HG03060 (cell line): ENCODE data around the gene PAIP1.
"Not testable (repeated sequence)": the region's sequence is repeated elsewhere in the genome, so short reads cannot be mapped to it uniquely, and the experiment has no call there.

Source experiments
- ATAC-seq: cut with Tn5 transposase; IDR thresholded peaks from one replicate; pipeline ENCODE4 v1.9.1; 2021; ENCODE audit warnings: low read depth, moderate number of reproducible peaks; ENCODE audit not compliant: unreplicated experiment

PAIP1 gene, protein sequence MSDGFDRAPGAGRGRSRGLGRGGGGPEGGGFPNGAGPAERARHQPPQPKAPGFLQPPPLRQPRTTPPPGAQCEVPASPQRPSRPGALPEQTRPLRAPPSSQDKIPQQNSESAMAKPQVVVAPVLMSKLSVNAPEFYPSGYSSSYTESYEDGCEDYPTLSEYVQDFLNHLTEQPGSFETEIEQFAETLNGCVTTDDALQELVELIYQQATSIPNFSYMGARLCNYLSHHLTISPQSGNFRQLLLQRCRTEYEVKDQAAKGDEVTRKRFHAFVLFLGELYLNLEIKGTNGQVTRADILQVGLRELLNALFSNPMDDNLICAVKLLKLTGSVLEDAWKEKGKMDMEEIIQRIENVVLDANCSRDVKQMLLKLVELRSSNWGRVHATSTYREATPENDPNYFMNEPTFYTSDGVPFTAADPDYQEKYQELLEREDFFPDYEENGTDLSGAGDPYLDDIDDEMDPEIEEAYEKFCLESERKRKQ

DNA sequence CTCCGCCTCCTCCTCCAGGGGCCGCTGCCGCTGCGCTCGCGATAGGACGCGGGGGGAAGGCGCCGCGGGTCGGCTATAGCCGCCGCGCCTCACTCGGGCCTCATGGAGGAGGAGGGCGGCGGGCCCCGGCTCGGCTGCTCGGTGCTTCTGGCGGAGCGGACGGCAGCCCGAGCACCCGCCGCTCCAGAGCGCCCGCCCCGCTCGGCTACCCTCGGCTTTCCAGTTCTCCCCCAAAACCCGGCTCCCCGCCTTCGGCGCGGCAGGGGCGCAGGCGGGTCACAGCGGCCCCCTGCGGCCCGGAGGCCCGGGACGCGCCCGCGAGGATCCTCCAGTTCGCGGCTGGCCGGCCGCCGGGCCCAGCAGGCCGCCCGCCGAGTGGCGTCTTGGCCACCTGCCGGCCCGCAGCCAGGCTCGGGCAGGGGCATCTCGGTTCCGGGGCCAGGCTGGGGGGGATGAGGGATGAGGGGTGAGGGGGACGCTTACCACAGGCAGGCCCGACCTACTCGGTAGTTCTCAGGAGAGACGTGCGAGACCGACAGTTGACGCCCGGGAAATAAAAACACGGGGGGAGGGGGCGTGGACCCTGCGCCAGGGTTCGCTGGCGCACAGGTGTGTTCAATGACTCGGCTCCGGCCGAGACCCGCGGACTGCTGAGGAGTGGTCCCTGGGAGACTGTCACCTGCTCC lies at the start of gene PAIP1:
Gene PAIP1 (minus strand): TSS at position 221 of the 686 bp plus-strand sequence. CDS start 231 bp downstream, outside the sequence.
- ATAC-seq: peak; percentile 23

DNA sequence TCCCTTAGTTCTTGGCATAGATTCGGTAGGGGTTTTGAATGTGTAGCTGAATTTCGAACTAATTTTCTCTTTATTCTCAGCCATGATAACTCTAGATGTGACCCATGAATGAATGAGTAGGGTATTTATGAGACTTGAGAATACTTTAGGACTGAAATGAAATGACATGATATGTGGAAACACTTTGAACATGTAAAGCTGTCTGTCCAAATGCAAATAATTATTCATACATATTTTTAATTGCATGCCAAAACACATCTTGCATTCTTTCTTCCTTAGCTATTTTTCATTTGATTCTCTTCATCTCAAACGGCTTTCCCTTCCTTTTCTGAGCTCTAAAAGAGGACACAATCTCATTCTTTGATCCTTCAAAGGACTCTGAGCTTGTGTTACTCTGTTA lies 49.5 kb upstream of the PAIP1 start:
- no peak for ATAC-seq

DNA sequence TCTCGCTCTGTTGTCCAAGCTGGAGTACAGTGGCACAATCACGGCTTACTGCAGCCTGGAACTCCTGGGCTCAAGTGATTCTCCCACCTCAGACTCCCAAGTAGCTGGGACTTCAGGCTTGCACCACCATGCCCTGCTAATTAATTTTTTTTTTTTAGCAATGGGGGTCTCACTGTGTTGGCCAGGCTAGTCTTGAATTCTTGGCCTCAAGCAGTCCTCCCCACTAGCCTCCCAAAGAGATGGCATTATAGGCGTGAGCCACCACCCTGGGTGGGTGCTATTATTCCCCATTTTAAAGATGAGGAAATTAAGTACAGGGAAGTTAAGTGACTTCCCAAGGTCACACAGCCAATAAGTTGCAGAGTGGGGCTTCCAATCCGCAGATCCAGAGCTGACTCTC lies 47.8 kb upstream of the PAIP1 start:
- ATAC-seq: no peak

DNA sequence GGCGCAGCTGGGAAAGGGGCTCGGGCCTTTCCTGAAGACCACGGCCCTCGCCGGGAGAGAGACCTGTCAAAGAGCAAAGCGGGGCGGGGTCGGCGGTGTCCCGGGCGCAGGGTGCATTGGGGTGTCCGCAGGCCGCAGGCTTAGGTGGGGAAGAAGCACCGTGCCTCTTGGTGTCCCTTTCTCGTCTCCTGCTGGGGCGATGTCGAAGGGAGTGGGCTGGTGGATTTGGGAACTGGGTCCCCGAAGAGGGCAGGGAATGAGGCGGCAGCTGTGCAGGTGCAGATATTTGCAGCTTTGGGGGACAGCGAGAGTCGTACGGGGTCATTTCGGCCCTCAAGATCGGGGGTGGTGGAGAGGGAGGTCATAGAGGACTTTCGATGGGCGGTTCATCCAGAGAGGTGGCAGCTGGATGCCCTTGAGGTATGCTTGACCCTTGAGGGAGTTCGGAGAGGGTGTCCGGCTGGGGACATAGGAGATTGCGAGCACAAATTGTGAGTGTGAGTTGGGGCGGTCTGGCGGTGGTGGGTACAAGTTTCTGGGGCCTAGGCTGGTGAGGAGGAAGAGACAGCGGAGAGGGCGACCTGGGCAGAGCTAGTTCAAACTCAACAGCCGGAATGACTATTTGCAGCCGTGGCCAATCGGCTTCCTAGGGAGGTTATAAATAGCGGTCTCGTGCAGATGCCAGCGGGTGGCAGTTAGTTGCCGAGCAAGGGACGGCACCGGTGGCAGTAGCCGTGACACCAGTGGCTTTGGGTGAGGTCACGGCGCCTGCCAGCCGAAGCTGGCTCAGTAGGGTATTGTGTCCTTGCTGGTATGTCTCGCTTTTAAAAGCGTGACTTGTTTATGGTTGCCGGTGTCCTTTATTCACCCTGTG lies 46.7 kb upstream of the PAIP1 start:
- peak; percentile 74 for ATAC-seq

DNA sequence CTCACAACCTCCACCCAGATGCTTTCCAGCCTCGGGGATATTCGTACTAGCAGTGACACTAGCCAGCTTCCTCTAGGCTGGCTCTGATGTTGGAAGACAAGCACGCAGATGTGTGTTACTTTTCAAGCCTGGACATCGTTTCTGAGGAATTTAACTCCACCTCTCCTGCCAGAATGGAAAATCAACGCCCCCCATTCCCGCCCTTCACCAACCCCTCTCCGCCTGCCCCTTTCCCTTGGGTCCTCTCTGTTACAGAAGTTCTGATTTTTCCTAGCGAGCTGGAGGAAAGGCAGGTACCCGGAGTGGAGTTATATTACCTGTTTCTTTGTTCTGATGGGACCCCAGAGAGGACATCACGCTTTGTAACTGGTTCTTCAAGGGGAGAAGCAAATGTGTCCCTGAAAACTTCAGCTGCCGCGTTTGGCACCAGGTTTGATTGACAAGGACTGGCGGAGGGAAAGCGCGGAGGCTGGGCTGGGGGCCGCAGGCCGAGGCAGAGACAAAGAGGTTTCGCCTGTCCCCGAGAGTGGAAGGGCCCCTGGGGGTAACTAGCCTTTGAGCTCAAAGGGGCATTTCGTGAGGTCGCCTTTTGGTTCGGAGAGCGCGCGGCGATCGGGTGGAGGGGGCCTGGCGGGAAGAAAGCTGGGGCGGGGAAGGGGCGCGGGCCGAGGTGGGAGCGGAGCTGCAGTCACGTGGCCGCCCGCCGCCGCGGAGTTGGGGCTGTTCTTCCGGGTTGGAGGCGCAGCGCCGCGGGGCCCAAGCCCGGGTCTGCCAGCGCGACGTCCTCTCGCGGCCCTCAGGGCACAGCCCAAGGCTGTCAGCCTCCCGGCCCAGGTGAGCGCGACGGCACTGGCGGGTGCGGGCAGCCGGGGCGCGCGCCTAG lies 45.8 kb upstream of the PAIP1 start, which contains the start of gene NNT:
Gene NNT (plus strand): TSS at position 720 of the 883 bp plus-strand sequence. CDS start 6,016 bp downstream, outside the sequence.
- peak; percentile 48 for ATAC-seq

DNA sequence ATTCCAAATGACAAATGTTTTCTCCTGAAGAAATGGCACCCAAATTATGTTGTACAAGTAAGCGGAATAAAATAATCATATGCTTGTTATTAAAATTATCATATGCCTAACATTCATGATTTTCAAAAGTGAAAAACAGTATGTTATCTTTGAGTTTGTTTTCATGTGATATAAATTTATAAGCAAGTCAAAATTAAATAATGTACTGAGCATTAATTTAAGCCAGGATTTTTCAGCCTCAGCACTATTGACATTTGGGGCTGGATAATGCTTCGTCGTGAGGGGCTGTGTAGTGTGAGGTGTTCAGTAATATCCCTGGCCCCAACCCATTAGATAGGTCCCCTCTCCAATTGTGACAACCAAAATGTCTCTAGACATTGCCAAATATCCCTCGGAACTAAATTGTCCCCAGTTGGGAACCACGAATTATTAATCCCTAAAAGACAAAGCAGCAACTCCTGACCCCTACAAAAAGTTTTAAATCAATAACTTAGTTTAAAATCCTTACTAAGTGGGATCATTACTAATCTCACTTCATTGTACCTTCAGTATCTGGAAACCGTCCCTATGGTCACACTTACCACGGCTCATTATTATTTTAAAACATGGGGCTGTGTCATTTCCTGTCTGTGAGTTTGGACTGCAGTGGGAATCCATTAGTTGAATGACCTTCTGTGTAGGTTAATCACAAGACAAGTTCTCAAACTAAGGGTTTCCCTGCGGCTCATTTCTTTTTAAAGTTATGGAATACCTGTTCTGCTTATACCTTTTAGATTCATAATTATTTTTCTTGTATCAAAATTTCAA lies 44.8 kb upstream of the PAIP1 start:
- peak; percentile 24 for ATAC-seq

DNA sequence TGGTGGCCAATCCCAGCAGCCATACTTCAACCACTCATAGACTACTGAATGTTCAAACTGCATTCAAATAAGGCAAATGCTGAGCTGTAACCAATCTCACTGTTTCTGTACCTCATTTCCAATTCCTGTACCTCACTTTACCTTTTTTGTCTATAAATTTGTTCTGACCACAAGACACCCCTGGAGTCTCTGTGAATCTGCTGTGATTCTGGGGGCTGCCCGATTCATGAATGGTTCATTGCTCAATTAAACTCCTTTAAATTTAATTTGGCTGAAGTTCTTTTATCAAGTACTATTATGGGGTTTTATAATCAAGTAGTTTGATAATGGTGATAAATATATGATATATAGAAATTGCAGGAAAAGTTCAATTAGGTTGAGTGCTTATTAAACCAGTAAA lies 42.0 kb upstream of the PAIP1 start:
- ATAC-seq: not testable (repeated sequence)

DNA sequence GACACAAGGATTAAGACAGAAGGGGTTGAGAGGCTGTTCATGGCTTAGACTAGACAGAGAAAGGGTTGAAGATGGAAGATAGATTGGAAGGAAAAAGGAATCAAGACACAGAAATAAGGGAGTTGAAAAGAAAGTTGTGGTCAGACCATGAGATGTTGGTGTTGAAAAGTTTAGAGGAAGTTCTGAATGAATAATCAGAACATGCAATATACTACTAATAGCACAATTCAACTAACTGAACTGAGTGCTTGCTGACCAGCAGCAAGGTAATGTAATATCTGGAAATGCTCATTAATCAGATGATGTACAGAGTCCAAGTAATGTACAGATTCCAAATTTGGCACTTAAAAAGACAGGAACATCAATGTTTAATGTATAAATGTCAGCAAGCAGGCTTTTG lies 35.5 kb upstream of the PAIP1 start:
- peak; percentile 44 for ATAC-seq

DNA sequence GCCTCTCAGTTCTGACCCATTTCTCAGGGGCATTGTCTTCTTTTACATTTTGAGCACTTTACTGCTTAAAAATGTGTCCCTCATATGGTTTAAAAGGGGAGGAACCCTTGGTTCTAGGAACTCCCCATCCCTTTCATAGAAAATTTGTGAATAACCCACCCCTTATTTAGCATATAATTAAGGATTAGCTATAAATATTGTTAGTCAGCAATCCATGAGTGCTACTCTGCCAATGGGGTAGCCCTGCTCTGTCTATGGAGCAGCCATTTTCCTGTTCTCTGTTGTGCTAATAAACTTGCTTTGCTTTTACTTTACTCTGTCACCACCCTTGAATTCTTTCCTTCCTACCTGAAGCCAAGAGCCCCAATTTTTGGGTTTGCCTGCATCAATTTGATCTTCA lies 33.8 kb upstream of the PAIP1 start:
- no peak for ATAC-seq

DNA sequence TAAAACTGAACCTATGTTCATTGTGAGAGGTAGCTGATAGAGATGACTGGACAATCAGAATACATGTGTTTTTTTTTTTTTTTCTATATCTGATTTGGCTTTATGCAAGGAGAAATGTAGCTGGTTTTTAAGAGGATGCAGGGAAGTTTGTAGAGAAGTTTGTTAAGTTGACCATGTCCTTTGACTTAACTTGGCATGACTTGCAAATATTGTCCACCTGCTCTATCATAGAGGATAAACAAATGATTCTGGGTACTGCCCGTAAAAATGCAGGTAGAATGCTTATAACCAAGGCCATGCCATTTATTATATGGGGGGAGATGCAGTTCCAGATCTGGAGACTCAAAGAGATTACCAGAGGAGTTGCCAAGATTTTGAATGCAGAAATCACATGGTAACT lies 32.4 kb upstream of the PAIP1 start:
- no peak for ATAC-seq

DNA sequence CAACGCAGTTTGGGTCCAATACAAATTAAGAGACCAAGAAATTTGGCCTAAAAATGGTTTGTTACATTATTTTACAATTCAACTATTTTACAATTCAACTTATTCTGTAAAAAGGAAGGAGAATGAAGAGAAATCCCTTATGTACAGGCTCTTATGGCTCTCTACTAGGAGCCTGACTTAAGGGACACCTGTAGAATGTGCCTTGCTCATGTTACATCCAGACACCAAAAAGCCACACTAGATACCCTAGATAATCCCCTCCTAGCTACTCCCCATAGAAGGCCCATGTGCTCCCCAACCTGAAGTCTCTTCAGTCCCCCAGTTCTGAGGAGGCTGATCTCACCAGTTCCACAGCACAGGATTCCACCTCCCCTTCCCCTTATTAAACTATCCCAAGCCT lies 32.0 kb upstream of the PAIP1 start:
- ATAC-seq: no peak

DNA sequence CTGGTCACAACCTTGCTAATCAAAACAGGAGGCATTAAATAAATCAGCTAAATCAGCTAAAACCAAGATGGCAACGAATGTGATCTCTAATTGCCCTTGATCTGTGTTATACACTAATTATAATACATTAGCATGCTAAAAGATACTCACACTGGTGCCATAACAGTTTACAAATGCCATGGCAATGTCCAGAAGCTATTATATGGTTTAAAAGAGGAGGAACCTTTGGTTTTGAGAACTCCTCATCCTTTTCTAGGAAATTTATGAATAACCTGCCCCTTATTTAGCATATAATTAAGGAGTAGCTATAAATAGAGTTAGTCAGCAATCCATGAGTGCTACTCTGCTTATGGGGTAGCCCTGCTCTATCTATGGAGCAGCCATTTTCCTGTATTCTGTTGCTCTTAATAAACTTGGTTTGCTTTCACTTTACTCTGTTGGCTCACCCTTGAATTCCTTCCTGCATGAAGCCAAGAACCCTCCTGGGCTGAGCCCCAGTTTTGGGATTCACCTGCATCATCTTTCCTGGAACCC lies 27.4 kb upstream of the PAIP1 start:
- ATAC-seq: no peak

DNA sequence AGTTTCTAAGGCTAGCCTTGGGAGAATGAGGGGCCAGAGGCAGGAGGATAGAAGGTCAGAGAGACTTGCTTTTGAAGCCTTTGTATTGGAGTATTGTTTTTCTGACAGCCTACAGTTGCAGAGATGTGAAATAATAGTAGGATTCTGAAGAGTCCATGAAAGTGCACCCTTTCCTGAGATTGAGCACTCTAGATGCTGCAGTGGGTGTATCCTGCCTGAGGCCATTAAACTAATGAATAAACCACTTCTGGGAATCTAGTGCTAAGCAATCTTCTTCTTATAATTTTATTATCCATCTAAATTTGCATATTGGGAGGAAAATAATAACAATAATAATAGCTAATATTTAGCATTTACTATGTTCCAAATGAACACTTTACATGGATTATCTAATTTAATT lies 26.8 kb upstream of the PAIP1 start:
- no peak for ATAC-seq

DNA sequence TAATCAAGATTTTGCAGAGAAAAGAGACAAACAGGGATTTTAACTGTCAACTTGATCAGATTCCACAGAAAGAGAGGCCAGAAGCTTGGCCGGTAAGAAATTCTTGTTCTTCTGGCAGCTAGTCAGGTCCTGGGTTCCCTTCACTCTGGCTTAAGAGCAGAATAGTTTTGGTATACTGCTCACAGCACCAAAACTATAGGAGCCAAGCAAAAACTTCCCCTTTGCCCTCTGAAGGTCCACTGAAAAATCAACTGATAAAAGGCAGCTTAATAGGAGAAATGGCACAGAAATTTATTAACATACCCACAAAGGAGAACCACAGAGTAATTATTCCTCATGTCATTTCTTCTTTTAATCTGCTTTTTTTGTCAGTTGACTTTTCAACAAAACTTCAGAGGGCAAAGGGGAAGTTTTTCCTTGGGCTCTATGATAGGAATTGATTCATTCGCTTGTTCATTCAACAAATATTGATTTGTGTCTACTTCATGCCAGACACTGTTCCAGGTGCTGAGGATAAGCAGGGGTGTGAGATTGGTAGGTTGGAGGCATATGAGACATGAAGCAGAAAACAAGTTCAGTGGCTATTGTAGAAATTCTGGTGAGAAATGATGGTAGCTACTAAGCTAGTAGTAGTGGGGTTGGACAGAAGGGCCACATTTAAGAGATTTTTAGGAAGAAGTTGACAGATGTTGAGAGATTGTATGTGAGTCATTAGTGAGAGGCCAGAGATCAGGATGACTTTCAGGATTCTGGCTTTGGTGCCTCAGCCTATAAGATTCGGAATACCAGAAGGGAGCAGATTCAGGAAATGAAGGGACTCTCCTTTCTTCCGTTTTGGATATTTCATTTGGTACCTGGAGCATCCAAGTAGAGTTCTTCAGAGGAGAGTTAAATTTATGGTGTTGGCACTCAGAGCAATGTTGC lies 25.5 kb upstream of the PAIP1 start:
- no peak for ATAC-seq

DNA sequence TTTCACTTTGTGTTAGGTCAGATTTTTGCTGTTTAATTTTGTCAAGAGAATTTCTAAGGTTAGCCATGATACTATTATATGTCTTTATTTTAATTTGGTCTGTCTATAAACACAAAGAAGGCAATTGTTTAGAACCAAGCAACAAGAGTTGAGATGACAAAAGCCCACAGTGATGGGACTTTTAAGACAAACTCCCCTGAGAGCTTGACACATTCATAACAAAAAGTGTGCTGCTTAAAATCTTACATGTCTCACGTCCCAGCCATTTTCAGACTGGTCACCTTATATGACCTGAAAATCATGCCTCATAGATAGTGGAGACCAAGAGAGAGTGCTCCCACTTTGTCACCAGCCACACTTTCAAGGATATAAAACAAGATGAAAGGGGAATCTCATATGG lies 24.5 kb upstream of the PAIP1 start:
- no peak for ATAC-seq

DNA sequence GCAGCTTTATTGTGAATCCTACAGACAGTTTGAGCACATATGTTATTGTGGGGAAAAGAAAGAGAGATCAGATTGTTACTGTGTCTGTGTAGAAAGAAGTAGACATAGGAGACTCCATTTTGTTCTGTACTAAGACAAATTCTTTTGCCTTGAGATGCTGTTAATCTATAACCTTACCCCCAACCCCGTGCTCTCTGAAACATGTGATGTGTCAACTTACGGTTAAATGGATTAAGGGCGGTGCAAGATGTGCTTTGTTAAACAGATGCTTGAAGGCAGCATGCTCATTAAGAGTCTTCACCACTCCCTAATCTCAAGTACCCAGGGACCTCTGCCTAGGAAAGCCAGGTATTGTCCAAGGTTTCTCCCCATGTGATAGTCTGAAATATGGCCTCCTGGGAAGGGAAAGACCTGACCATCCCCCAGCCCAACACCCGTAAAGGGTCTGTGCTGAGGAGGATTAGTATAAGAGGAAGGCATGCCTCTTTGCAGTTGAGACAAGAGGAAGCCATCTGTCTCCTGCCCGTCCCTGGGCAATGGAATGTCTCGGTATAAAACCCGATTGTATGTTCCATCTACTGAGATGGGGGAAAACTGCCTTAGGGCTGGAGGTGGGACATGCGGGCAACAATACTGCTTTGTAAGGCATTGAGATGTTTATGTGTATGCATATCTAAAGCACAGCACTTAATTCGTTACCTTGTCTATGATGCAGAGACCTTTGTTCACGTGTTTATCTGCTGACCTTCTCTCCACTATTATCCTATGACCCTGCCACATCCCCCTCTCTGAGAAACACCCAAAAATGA lies 23.7 kb upstream of the PAIP1 start:
- not testable (repeated sequence) for ATAC-seq

DNA sequence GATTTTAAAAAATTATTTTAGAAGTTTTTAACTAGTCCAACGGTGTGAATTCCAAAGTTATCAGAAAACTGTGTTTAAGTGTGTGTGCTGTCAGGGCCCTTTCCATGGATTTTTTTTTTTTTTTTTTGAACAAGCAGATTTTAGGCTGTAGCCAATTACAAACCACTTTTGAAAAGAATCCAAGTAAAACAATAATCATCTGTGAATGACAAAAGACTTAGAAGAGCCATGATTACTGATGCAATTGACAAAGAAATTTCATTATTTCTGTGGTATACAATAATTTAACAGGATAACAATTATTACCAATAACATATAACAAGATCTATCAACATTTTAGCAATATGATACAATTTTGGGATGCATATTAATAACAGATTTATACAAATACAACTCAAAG lies 16.2 kb upstream of the PAIP1 start:
- ATAC-seq: no peak
